GM12878 (cell line): Measurements from ENCODE around the gene TKFC. TPM values are rescaled to one million over a fixed set of nuclear protein-coding genes. Genes with fewer than 3 reads are reported as not detected.

Source experiments
- ATAC-seq: fragments of 200-7000 bp; cut with Tn5 transposase; 3 replicates; pipeline ENCODE4 v1.9.1; 2020; ENCODE audit warnings: mild to moderate bottlenecking, moderate library complexity
- BruUV-seq: library from RNA; stranded (reverse); fragments of 400-500 nt; replicated peaks from 2 replicates; lab custom pipeline; 2021; lab: Mats Ljungman, UMichigan
- CTCF ChIA-PET: fragments of 300-600 bp; sonication (Branson Sonifier 250); formaldehyde crosslinking; extraction: SDS; loops from one replicate; lab custom pipeline; 2021; ENCODE audit warnings: inconsistent platforms; lab: Yijun Ruan, JAX
- POLR2A ChIA-PET: fragments of 350-600 bp; formaldehyde crosslinking; extraction: SDS; loops from one replicate; lab custom pipeline; 2021; ENCODE audit warnings: inconsistent platforms; lab: Charles Lee
- RAD21 ChIA-PET: fragments of 300-600 bp; sonication (Branson Sonifier 250); formaldehyde crosslinking; loops from one replicate; lab custom pipeline; 2023; ENCODE audit warnings: antibody characterized with exemption; ENCODE audit not compliant: unreplicated experiment; lab: Charles Lee
- SMC1A ChIA-PET: fragments of 300-600 bp; sonication (Branson Sonifier 250); formaldehyde crosslinking; loops from one replicate; lab custom pipeline; 2023; ENCODE audit not compliant: unreplicated experiment, uncharacterized antibody; lab: Charles Lee
- DNase-seq: peaks from one replicate; pipeline ENCODE4 v3.0.0-alpha.2; 2011; ENCODE audit warnings: low read depth, low spot score
- FAIRE-seq: peaks from 3 replicates; lab custom pipeline; 2011; peaks lifted over from hg19 to GRCh38; lab: Jason Lieb, UNC
- H2AFZ ChIP-seq: 2 replicates; pipeline ENCODE4 v1.6.0; 2011; ENCODE audit warnings: low read depth, low read length, control low read depth; ENCODE audit not compliant: control insufficient read depth
- H3K27ac ChIP-seq: 2 replicates; pipeline ENCODE4 v1.5.1; 2011; ENCODE audit warnings: control low read depth; ENCODE audit not compliant: control insufficient read depth, insufficient read depth
- H3K27me3 ChIP-seq, 2 experiments: replicated peaks in 1 of 2; 2 replicates each; pipeline versions ENCODE4 v1.6.0 to v1.6.1; 2011; ENCODE audit warnings: low read length in 1 of 2; ENCODE audit not compliant: control insufficient read depth in 2 of 2, insufficient read depth in 2 of 2
- H3K36me3 ChIP-seq, 2 experiments: 2 replicates each; pipeline ENCODE4 v1.5.1; 2011; ENCODE audit warnings: low read length in 1 of 2; ENCODE audit not compliant: control insufficient read depth in 2 of 2, insufficient read depth in 2 of 2
- H3K4me1 ChIP-seq: 2 replicates; pipeline ENCODE4 v1.6.1; 2011; ENCODE audit warnings: mild to moderate bottlenecking, low read length, moderate library complexity, mixed read lengths; ENCODE audit not compliant: control insufficient read depth, insufficient read depth
- H3K4me2 ChIP-seq: 2 replicates; pipeline ENCODE4 v1.6.0; 2011; ENCODE audit warnings: control low read depth; ENCODE audit not compliant: control insufficient read depth, insufficient read depth
- H3K4me3 ChIP-seq: fragments of 200-600 bp; sonication (generic); 2 replicates; pipeline ENCODE4 v1.5.1; 2016
- H3K79me2 ChIP-seq: 2 replicates; pipeline ENCODE4 v1.6.0; 2011; ENCODE audit warnings: low read length; ENCODE audit not compliant: control insufficient read depth, insufficient read depth
- H3K9ac ChIP-seq: 2 replicates; pipeline ENCODE4 v1.8.0; 2011; ENCODE audit warnings: low read length, control low read depth, mixed read lengths; ENCODE audit not compliant: control insufficient read depth, insufficient read depth
- H3K9me3 ChIP-seq: replicated peaks from 3 replicates; pipeline ENCODE4 v1.5.1; 2011; ENCODE audit warnings: mild to moderate bottlenecking, low read length; ENCODE audit not compliant: control insufficient read depth, insufficient read depth
- H4K20me1 ChIP-seq: 2 replicates; pipeline ENCODE4 v1.6.0; 2011; ENCODE audit not compliant: control insufficient read depth, insufficient read depth
- BCL11A ChIP-seq: IDR thresholded peaks from 2 replicates; pipeline ENCODE4 v1.6.1; 2011; ENCODE audit warnings: low read depth, low read length
- BMI1 ChIP-seq: fragments of 450-650 bp; IDR thresholded peaks from 2 replicates; pipeline ENCODE4 v1.6.1; 2016; ENCODE audit warnings: mild to moderate bottlenecking, moderate library complexity, borderline replicate concordance
- BRCA1 ChIP-seq: IDR thresholded peaks from 2 replicates; pipeline ENCODE4 v1.6.1; 2011; ENCODE audit warnings: low read depth, low read length, improper control_type of control experiment
- ELK1 ChIP-seq: IDR thresholded peaks from 2 replicates; pipeline ENCODE4 v1.6.1; 2012; ENCODE audit warnings: low read depth, low read length, improper control_type of control experiment
- FOXK2 ChIP-seq: fragments of 450-650 bp; IDR thresholded peaks from 2 replicates; pipeline ENCODE4 v1.6.1; 2017; ENCODE audit warnings: mild to moderate bottlenecking, moderate library complexity
- GABPA ChIP-seq: IDR thresholded peaks from 2 replicates; pipeline ENCODE4 v1.6.1; 2014; ENCODE audit warnings: antibody characterized with exemption, low read depth, mild to moderate bottlenecking, inconsistent platforms
- IRF3 ChIP-seq: fragments of 450-650 bp; IDR thresholded peaks from 2 replicates; pipeline ENCODE4 v1.6.1; 2014; ENCODE audit warnings: mild to moderate bottlenecking
- MYB ChIP-seq: fragments of 150-350 bp; IDR thresholded peaks from 2 replicates; pipeline ENCODE4 v1.6.1; 2014; ENCODE audit warnings: mild to moderate bottlenecking, low read depth, low read length, borderline replicate concordance
- NFYB ChIP-seq: IDR thresholded peaks from 2 replicates; pipeline ENCODE4 v1.6.1; 2011; ENCODE audit warnings: low read depth, mild to moderate bottlenecking, low read length, improper control_type of control experiment, moderate library complexity; ENCODE audit not compliant: insufficient read depth
- PBX3 ChIP-seq: IDR thresholded peaks from 2 replicates; pipeline ENCODE4 v1.6.1; 2011; ENCODE audit warnings: mild to moderate bottlenecking, low read depth, low read length, moderate library complexity; ENCODE audit not compliant: insufficient replicate concordance
- SP1 ChIP-seq: IDR thresholded peaks from one replicate; pipeline ENCODE4 v1.6.1; 2011; ENCODE audit warnings: low read depth, low read length
- SUZ12 ChIP-seq: fragments of 200-600 bp; sonication (generic); IDR thresholded peaks from one replicate; pipeline ENCODE4 v1.6.1; 2018; ENCODE audit warnings: antibody characterized with exemption, mild to moderate bottlenecking; ENCODE audit not compliant: unreplicated experiment
- WRNIP1 ChIP-seq: IDR thresholded peaks from 2 replicates; pipeline ENCODE4 v1.6.1; 2011; ENCODE audit warnings: low read depth, low read length, improper control_type of control experiment, borderline replicate concordance
- ZNF622 ChIP-seq: fragments of 450-650 bp; IDR thresholded peaks from 2 replicates; pipeline ENCODE4 v1.6.1; 2017; ENCODE audit warnings: mild to moderate bottlenecking, inconsistent platforms
- WGBS: methylation state at CpG from one replicate; pipeline ENCODE4 v1.1.6; 2016; ENCODE audit warnings: low lambda C conversion rate; ENCODE audit not compliant: insufficient replicate concordance, insufficient coverage; ENCODE audit errors: missing lambda C conversion rate; 5-methylcytosine and 5-hydroxymethylcytosine counted together
- in situ Hi-C: fragments of 300-500 bp; cut with MboI; formaldehyde crosslinking; loops from 9 replicates; pipeline ENCODE4 v1.14.3; 2018; ENCODE audit warnings: mixed read lengths
- intact Hi-C: fragments of 100-400 bp; cut with micrococcal nuclease; formaldehyde crosslinking; loops from one replicate; pipeline ENCODE4 v1.14.2; 2022; ENCODE audit not compliant: unreplicated experiment
- polyA plus RNA-seq, 11 experiments: library from polyadenylated mRNA; depleted of rRNA in 4 of 11; unstranded in 6 of 11; stranded (reverse) in 5 of 11; fragments of >200 nt; fragmentation: Nextera tagmentation in 4 of 11; fragmentation: Illumina TruSeq in 1 of 11; extraction: Ambion mirVana in 4 of 11; extraction: Trizol in 1 of 11; gene quantifications; 1 replicate in 1 of 11; 2 replicates in 10 of 11; pipeline versions ENCODE4 v1.2.1 to v1.2.3, GENCODE V29; 2011 to 2016; ENCODE audit warnings: inconsistent platforms in 2 of 11, missing spikeins in 2 of 11, low read depth in 1 of 11
- total RNA-seq, 4 experiments: library from RNA; depleted of rRNA in 3 of 4; stranded (reverse); fragments of >200 nt in 3 of 4; fragmentation: Illumina TruSeq in 1 of 4; extraction: Trizol in 1 of 4; gene quantifications; 2 replicates each; pipeline versions ENCODE4 v1.2.1 to v1.2.3, GENCODE V29; 2013 to 2021

The TKFC gene
- total and polyA plus RNA-seq, 10 of the 15 experiments (the other 5 are each of a cell fraction or from before 2014, with no cell fraction given): 2.4 to 113 (median 59.0) TPM

GRCh38 chr11:61364012-61364675 lies 31.1 kb downstream of the TKFC start:
- Histone ChIP-seq H3K9ac (no peak overlapping the region), H3K27me3 (no peaks in the 10 kb centered on the region), H2AFZ (no peak overlapping the region), H3K79me2 (peaks cover 48% of the 10 kb centered on the region)
- no peak for ATAC-seq
- WGBS: 95% methylated on average over 5 of the region's 5 CpGs
- intact Hi-C loops: no loop called here
- DNase-seq: no peak
- BruUV-seq: no TSS peak
- CTCF ChIA-PET: interaction anchor here (0.7 to 23.9 kb wide), 5 partner anchors 8 to 110 kb away, joined by 3 to 387 read pairs (median 4); partner anchors contain the start of gene VWCE
- TF ChIP-seq IRF3: no peak
- TF ChIP-seq MYB: no peak
- no peak for TF ChIP-seq SUZ12
- TF ChIP-seq ZNF622: no peak
- no peak for TF ChIP-seq PBX3
- no peak for TF ChIP-seq FOXK2
- TF ChIP-seq BRCA1: no peak
- no peak for TF ChIP-seq ELK1
- TF ChIP-seq NFYB: no peak
- no peak for TF ChIP-seq GABPA
- no peak for TF ChIP-seq SP1
- no peak for TF ChIP-seq WRNIP1
- TF ChIP-seq BMI1: no peak
- TF ChIP-seq BCL11A: no peak
- TF ChIP-seq, all 136 proteins: peak for 0
- no peaks in the 10 kb centered on the region for H4K20me1 ChIP-seq
- H3K4me3 ChIP-seq: peak overlapping the region; percentile 99; the same call in 1 of the 2 replicates
- in situ Hi-C loops: no loop called here
- no peak overlapping the region for H3K27ac ChIP-seq
- no peaks in the 10 kb centered on the region for H3K9me3 ChIP-seq
- no peak for FAIRE-seq
- ChIA-PET POLR2A (interaction anchor here (0.6 to 1.4 kb wide), 6 partner anchors 10 to 65 kb away, joined by 3 to 7 read pairs (median 5); partner anchors contain the start of genes CPSF7 and SDHAF2), RAD21 (interaction anchor here (0.6 to 13.0 kb wide), 3 partner anchors 19 to 29 kb away, joined by 5 to 172 read pairs (median 43); partner anchors contain the start of genes DDB1 and TKFC), SMC1A (interaction anchor here (0.7 to 12.8 kb wide), 10 partner anchors 9 to 37 kb away, joined by 3 to 243 read pairs (median 4); partner anchors contain the start of genes DDB1, TKFC and TMEM216)
- H3K4me2 ChIP-seq: peak overlapping the region; percentile 89
- H3K36me3 ChIP-seq: peaks cover 15 to 24% of the 10 kb centered on the region in 2 experiments
- peaks cover 15% of the 10 kb centered on the region for H3K4me1 ChIP-seq
